SK-N-SH (cell line): ENCODE measurements around the gene MTIF2.
"Not testable (repeated sequence)": the region's sequence is repeated elsewhere in the genome, so short reads cannot be mapped to it uniquely, and the experiment has no call there.

Source experiments
- EP300 ChIP-seq, 2 experiments: IDR thresholded peaks; 2 replicates each; pipeline versions ENCODE4 v1.4.0 to v1.6.1; 2012; ENCODE audit warnings: borderline replicate concordance in 1 of 2, low read depth in 1 of 2, low read length in 1 of 2
- EZH2phosphoT487 ChIP-seq: fragments of 200-600 bp; sonication (generic); IDR thresholded peaks from 2 replicates; pipeline ENCODE4 v1.6.1; 2017; ENCODE audit warnings: low read depth, mixed run types, mild to moderate bottlenecking, antibody characterized with exemption, moderate library complexity, borderline replicate concordance
- FOXM1 ChIP-seq: IDR thresholded peaks from 2 replicates; pipeline ENCODE4 v1.4.0; 2012; ENCODE audit warnings: low read depth, mild to moderate bottlenecking
- GABPA ChIP-seq: IDR thresholded peaks from 2 replicates; pipeline ENCODE4 v1.4.0; 2012; ENCODE audit warnings: low read depth, mild to moderate bottlenecking
- GATA2 ChIP-seq: sonication (generic); formaldehyde crosslinking; IDR thresholded peaks from 2 replicates; pipeline ENCODE4 v1.5.0; 2020; ENCODE audit warnings: mild to moderate bottlenecking, missing genetic modification reagents
- JUND ChIP-seq: IDR thresholded peaks from 2 replicates; pipeline ENCODE4 v1.4.0; 2012
- NRF1 ChIP-seq: IDR thresholded peaks from 2 replicates; pipeline ENCODE4 v1.6.1; 2012; ENCODE audit warnings: low read depth, mild to moderate bottlenecking, low read length
- POLR2AphosphoS5 ChIP-seq: IDR thresholded peaks from 2 replicates; pipeline ENCODE4 v1.6.1; 2012; ENCODE audit warnings: low read depth, low read length
- RAD21 ChIP-seq: IDR thresholded peaks from 2 replicates; pipeline ENCODE4 v1.6.1; 2012; ENCODE audit warnings: mild to moderate bottlenecking, low read length
- RFX5 ChIP-seq: IDR thresholded peaks from 2 replicates; pipeline ENCODE4 v1.6.1; 2012; ENCODE audit warnings: mild to moderate bottlenecking, improper control_type of control experiment, low read length
- YY1 ChIP-seq: IDR thresholded peaks from 2 replicates; pipeline ENCODE4 v1.4.0; 2012; ENCODE audit warnings: low read depth, mild to moderate bottlenecking
- TF ChIP-seq, protein P1 (sequence below): fragments of 200-600 bp; sonication (generic); IDR thresholded peaks from 2 replicates; pipeline ENCODE4 v1.6.1; 2017; ENCODE audit warnings: antibody characterized with exemption, mild to moderate bottlenecking, moderate library complexity

DNA sequence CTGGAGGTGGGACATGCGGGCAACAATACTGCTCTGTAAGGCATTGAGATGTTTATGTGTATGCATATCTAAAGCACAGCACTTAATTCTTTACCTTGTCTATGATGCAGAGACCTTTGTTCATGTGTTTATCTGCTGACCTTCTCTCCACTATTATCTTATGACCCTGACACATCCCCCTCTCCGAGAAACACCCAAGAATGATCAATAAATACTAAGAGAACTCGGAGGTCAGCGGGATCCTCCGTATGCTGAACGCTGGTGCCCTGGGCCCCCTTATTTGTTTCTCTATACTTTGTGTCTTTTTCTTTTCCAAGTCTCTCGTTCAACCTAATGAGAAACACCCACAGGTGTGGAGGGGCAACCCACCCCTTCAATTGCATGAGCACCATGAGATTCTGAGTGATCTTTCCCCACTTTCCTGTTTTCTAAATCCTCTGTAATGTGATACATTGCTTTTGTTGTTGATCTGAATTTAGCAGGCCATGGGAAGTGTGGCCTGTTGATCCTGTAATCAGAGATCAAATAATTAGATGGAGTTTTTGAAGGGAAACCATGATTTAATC is 10.9 kb upstream of the MTIF2 start:
- TF ChIP-seq, protein P1, sequence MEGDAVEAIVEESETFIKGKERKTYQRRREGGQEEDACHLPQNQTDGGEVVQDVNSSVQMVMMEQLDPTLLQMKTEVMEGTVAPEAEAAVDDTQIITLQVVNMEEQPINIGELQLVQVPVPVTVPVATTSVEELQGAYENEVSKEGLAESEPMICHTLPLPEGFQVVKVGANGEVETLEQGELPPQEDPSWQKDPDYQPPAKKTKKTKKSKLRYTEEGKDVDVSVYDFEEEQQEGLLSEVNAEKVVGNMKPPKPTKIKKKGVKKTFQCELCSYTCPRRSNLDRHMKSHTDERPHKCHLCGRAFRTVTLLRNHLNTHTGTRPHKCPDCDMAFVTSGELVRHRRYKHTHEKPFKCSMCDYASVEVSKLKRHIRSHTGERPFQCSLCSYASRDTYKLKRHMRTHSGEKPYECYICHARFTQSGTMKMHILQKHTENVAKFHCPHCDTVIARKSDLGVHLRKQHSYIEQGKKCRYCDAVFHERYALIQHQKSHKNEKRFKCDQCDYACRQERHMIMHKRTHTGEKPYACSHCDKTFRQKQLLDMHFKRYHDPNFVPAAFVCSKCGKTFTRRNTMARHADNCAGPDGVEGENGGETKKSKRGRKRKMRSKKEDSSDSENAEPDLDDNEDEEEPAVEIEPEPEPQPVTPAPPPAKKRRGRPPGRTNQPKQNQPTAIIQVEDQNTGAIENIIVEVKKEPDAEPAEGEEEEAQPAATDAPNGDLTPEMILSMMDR = not testable (repeated sequence)
- not testable (repeated sequence) for TF ChIP-seq RAD21; RFX5; EZH2phosphoT487; NRF1; POLR2AphosphoS5; GATA2; JUND; FOXM1; YY1; GABPA; EP300 (IDR thresholded peaks at IDR 0.05; ENCODE audit: borderline replicate concordance in 1 of 2, low read depth in 1 of 2, low read length in 1 of 2)
